Measurements from ENCODE around the gene TOX2. TPM values are rescaled to one million over a fixed set of nuclear protein-coding genes. Genes with fewer than 3 reads are reported as not detected.

Gene TOX2
- total RNA-seq, 1 experiment from 2014 or later, result 85.4 TPM

Other genes with a start within 250 kb of the TOX2 start
- 138 TPM for gene MYBL2, start 247.7 kb upstream of the TOX2 start, total RNA-seq (2021; ENCODE audit: unreplicated experiment)
- not detected for gene GTSF1L, start 187.8 kb upstream of the TOX2 start, total RNA-seq (2021; ENCODE audit: unreplicated experiment)

Measured in Panc1 (cell line).